Stimulated activated CD4-positive, alpha-beta T cell treated with anti-CD3 and anti-CD28 coated beads, Interleukin-15, amount 100 ng/mL, for 1 hour (primary cell): ENCODE data around the gene MAMDC4.
A peak's percentile ranks its signal among the peaks of the same experiment; 100 is the strongest.
"Not testable (repeated sequence)": the region's sequence is repeated elsewhere in the genome, so short reads cannot be mapped to it uniquely, and the experiment has no call there.

ENCODE experiments used
- DNase-seq, 2 donors: peaks; one replicate each; pipeline ENCODE4 v3.0.0-alpha.2; 2020; ENCODE audit warnings: low read depth in 1 of 2, low spot score in 1 of 2

MAMDC4 gene

GRCh38 chr9:136860933-136861873 lies 9.1 kb downstream of the MAMDC4 start:
- DNase-seq = no peak

GRCh38 chr9:136861874-136862457 lies 9.8 kb downstream of the MAMDC4 start:
- no peak for DNase-seq

GRCh38 chr9:136862849-136863622 lies 10.9 kb downstream of the MAMDC4 start:
- no peak for DNase-seq

- DNase-seq = no peak
These were observed 11.6 kb downstream of the MAMDC4 start for GRCh38 chr9:136863623-136864273.

GRCh38 chr9:136865041-136865767 lies 13.1 kb downstream of the MAMDC4 start:
- no peak for DNase-seq

- no peak for DNase-seq
These were observed 13.6 kb downstream of the MAMDC4 start for GRCh38 chr9:136865768-136866103.

GRCh38 chr9:136866898-136867421 lies 14.8 kb downstream of the MAMDC4 start:
- DNase-seq = not testable (repeated sequence)

GRCh38 chr9:136867480-136867879 lies 15.3 kb downstream of the MAMDC4 start:
- DNase-seq = no peak

GRCh38 chr9:136867917-136868316 lies 15.8 kb downstream of the MAMDC4 start:
- DNase-seq = no peak

GRCh38 chr9:136868644-136869043 lies 16.5 kb downstream of the MAMDC4 start:
- DNase-seq = no peak

GRCh38 chr9:136869611-136870010 lies 17.5 kb downstream of the MAMDC4 start:
- not testable (repeated sequence) for DNase-seq

GRCh38 chr9:136875155-136875554 lies 23.0 kb downstream of the MAMDC4 start:
- no peak for DNase-seq

- DNase-seq = no peak
These were observed 24.3 kb downstream of the MAMDC4 start for GRCh38 chr9:136876476-136876875.

GRCh38 chr9:136880651-136881050 lies 28.5 kb downstream of the MAMDC4 start:
- DNase-seq = no peak

GRCh38 chr9:136881691-136882108 lies 29.6 kb downstream of the MAMDC4 start:
- DNase-seq = peak in 1 of 2 donors; percentile 32

GRCh38 chr9:136882109-136882946 lies 30.2 kb downstream of the MAMDC4 start:
- DNase-seq = peak; percentile 82 to 87

- DNase-seq = not testable (repeated sequence)
These were observed 30.8 kb downstream of the MAMDC4 start for GRCh38 chr9:136882947-136883283.

- DNase-seq = not testable (repeated sequence)
These were observed 31.5 kb downstream of the MAMDC4 start for GRCh38 chr9:136883670-136884069.

GRCh38 chr9:136885950-136886578 lies 33.9 kb downstream of the MAMDC4 start, which contains the start of gene TRAF2:
TSS of gene TRAF2 (plus strand) at chr9:136886516. CDS start at chr9:136898741, 12,225 bp downstream.
- peak; percentile 94 to 97 for DNase-seq
